NCI-H2081 (cell line): ENCODE results near the gene NOC2L.

Experiments
- DNase-seq, 2 experiments: peaks; one replicate each; lab custom pipeline; 2025; lab: John Stamatoyannopoulos, UW

Gene NOC2L

GRCh38 chr1:974687-975328, 15.8 kb upstream of the NOC2L start:
- no peak for DNase-seq

- no peak for DNase-seq
These were observed 15.2 kb upstream of the NOC2L start for GRCh38 chr1:974293-974640.

GRCh38 chr1:973459-974292, 14.6 kb upstream of the NOC2L start:
- DNase-seq, result no peak

GRCh38 chr1:972726-973458, 13.8 kb upstream of the NOC2L start:
- DNase-seq, result no peak

GRCh38 chr1:971751-972506, 12.9 kb upstream of the NOC2L start:
- no peak for DNase-seq

- DNase-seq, result no peak
These were observed 12.1 kb upstream of the NOC2L start for GRCh38 chr1:970973-971730.

GRCh38 chr1:970242-970972, 11.4 kb upstream of the NOC2L start:
- DNase-seq, result no peak

GRCh38 chr1:969260-969855, 10.3 kb upstream of the NOC2L start:
- no peak for DNase-seq

GRCh38 chr1:967466-968343, 8.6 kb upstream of the NOC2L start:
- DNase-seq, result no peak

GRCh38 chr1:966704-967300, 7.7 kb upstream of the NOC2L start:
- DNase-seq, result peak in 1 of 2 experiments; percentile 6

- no peak for DNase-seq
These were observed 7.2 kb upstream of the NOC2L start, which contains the start of gene PLEKHN1 for GRCh38 chr1:966135-966703. PLEKHN1 (plus strand) TSS chr1:966482; CDS start chr1:966532, 50 bp downstream.

- DNase-seq, result no peak
These were observed 6.6 kb upstream of the NOC2L start for GRCh38 chr1:965526-966134.

- DNase-seq, result no peak
These were observed 5.9 kb upstream of the NOC2L start for GRCh38 chr1:964691-965525.

GRCh38 chr1:963746-964525, 4.9 kb upstream of the NOC2L start:
- DNase-seq, result no peak

- DNase-seq, result no peak
These were observed 4.2 kb upstream of the NOC2L start for GRCh38 chr1:963301-963651.
